Coronary artery (tissue), 2 donors: ENCODE results near the gene MOV10L1.
"Not testable (repeated sequence)": the region's sequence is repeated elsewhere in the genome, so short reads cannot be mapped to it uniquely, and the experiment has no call there.

Experiments used
- DNase-seq: peaks from one replicate; pipeline ENCODE4 v3.0.0-alpha.2; 2017; ENCODE audit warnings: low spot score
- H3K27ac ChIP-seq, 2 donors: fragments of 200-600 bp; sonication (generic); one replicate each; pipeline ENCODE4 v1.5.1; 2016 to 2019
- H3K4me3 ChIP-seq: fragments of 200-600 bp; sonication (generic); 2 replicates; pipeline ENCODE4 v1.5.1; 2016; ENCODE audit warnings: mild to moderate bottlenecking, moderate library complexity
- CTCF ChIP-seq: fragments of 200-600 bp; sonication (generic); IDR thresholded peaks from one replicate; pipeline ENCODE4 v1.5.1; 2019; ENCODE audit warnings: antibody characterized with exemption

The MOV10L1 gene

GRCh38 chr22:50200461-50201190 is 110.8 kb downstream of the MOV10L1 start, which contains the start of gene SELENOO:
Gene SELENOO (plus strand): TSS chr22:50201011. CDS start chr22:50201037, 26 bp downstream.
- TF ChIP-seq CTCF = no peak
- H3K27ac ChIP-seq = peak within 1 kb of the TSS; percentile 79 to 92
- peak within 1 kb of the TSS; percentile 83 for H3K4me3 ChIP-seq
- DNase-seq = peak; percentile 96

DNA sequence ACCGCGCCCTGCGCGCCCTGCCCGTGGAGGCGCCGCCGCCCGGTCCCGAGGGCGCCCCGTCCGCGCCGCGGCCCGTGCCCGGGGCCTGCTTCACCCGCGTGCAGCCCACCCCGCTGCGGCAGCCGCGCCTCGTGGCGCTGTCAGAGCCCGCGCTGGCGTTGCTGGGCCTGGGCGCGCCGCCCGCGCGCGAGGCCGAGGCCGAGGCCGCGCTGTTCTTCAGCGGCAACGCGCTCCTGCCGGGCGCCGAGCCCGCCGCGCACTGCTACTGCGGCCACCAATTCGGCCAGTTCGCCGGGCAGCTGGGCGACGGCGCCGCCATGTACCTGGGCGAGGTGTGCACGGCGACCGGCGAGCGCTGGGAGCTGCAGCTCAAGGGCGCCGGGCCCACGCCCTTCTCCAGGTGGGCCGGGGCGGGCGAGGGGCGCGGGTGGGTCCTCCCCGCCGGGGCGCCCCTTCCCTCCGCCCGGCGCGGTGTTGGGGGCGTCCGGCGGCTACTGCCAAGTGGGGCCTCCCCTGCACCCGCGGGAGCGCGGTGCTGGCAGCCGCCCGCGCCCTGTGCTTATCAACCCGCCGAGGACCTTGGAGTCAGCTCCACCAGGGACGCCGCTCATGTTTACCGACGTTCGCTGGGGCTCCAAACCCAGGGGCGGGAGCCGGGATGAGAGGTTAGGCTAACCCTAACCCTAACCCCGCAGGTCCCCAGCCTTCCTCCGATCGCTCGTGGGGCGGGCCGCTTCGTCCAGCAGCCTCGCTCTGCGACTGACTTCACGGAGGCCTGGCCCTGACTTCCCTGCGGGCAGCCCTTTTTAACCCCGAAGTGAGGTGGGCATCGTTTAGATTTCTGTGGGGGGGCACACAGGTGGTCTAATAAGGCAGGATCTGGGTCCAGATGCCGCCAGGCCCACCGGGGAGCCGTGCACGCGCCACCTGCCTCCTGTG is 111.7 kb downstream of the MOV10L1 start:
- TF ChIP-seq CTCF = no peak
- Histone ChIP-seq H3K27ac (peak overlapping the region; percentile 79 to 92), H3K4me3 (peak overlapping the region; percentile 83)
- no peak for DNase-seq

DNA sequence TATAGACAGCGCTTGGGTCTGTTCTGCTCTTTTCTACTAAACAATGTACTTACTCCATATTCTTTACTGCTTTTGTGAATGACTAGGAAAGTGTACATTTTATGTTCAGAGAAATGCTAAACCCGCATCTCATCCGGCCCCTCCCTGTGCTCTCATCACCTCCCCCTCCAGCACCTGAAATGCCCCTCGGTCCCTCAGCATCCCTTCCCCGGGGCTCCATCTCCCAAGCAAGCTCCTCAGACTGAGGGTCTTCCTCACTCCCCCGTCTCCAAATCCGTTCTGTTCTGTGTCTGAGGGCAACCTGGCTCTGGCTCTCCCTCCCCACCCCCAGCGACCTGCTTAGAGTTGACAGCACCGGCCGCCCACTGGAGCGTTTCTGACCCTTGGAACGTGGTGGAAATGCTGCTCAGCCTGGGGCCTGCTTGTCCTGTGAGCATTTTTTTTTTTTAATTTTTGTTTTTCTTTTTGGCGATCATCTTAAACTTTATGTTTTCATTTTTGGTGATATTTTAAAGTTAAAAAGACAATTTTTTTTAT is 112.4 kb downstream of the MOV10L1 start:
- TF ChIP-seq CTCF = no peak
- Histone ChIP-seq H3K4me3 (peak overlapping the region; percentile 83), H3K27ac (no peak overlapping the region)
- DNase-seq = no peak

- H3K27ac ChIP-seq = no peak overlapping the region
- H3K4me3 ChIP-seq = no peak overlapping the region
- no peak for DNase-seq
- no peak for TF ChIP-seq CTCF
Observed at GRCh38 chr22:50203288-50203687, 113.5 kb downstream of the MOV10L1 start.

DNA sequence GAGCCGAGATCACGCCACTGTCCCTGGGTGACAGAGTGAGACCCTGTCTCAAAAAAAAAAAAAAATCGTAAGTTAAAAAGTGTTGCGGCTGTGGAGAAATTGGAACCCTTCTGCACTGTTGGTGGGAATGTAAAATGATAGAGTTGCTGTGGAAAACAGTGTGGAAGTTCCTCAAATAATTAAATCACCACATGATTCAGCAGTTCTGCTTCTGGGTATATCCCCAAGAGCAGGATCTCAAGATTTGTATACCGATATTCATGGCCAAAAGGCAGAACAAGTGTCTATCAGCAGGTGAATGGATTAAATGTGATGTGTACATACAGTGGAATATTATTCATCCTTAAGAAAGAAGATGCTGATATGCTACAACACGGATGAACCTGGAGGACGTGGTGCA is 114.8 kb downstream of the MOV10L1 start:
- no peak for DNase-seq

DNA sequence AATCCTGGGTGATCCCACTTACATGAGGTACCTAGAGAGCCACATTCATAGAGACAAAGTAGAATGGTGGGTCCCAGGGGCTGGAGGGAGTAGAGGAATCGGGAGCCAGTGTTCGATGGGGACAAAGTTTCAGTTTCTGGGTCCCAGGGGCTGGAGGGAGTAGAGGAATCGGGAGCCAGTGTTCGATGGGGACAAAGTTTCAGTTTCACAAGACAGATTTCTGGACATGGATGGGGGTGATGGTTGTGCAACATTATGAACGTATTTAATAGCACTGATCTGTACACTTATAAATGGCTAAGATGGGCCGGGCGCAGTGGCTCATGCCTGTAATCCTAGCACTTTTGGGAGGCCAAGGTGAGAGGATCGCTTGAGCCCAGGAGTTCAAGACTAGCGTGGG is 115.2 kb downstream of the MOV10L1 start:
- not testable (repeated sequence) for H3K27ac ChIP-seq, DNase-seq, H3K4me3 ChIP-seq

More for the DNA sequence above, 114.8 kb downstream of the MOV10L1 start:
- Histone ChIP-seq H3K4me3 (no peak overlapping the region), H3K27ac (no peak overlapping the region)
- no peak for TF ChIP-seq CTCF
